ENCODE results near the gene NEIL1.
A peak's percentile ranks its signal among the peaks of the same experiment; 100 is the strongest.

DNA sequence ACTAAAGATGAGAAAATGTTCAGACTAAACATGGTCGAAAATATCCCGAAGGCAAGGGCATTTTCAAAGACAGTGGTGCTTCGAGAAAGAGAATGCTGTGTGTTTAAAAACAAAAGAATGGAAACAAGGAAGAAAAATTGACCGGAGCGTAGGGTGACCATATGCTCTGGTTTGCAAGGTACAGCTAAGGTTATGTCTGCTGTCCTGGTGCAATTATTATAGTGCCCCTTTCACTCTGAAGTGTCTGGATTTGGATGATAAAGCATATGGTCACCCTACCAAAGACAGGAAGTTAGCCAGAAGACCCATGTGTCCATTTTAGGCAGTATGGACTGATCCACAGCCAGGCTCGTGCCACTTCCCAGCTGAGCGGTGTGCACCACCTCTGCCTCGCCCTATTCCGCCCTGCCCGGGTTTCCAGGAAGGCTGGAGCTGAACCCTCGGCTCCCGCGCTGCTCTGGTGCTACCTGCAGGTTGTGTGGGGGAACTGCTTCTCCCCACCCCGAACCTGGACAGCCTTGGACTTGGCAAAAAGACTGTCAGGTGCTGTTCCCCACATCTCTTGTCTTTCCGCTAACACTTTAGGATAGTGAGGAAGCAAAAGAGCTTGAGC lies 39.0 kb upstream of the NEIL1 start:
- TF ChIP-seq SMAD4 (CRISPR knock-in tag; IDR thresholded peaks at IDR 0.05) (no peak), TCF7 (CRISPR knock-in tag; IDR thresholded peaks at IDR 0.05; ENCODE audit: low read depth) (no peak), JUN (CRISPR knock-in tag; IDR thresholded peaks at IDR 0.05) (no peak), ATF1 (CRISPR knock-in tag; IDR thresholded peaks at IDR 0.05) (no peak), NR2C2 (CRISPR knock-in tag; IDR thresholded peaks at IDR 0.05) (no peak), NR1H2 (CRISPR knock-in tag; IDR thresholded peaks at IDR 0.05) (no peak), SMAD3 (CRISPR knock-in tag; IDR thresholded peaks at IDR 0.05; ENCODE audit: borderline replicate concordance) (no peak), ZNF396 (CRISPR knock-in tag; IDR thresholded peaks at IDR 0.05; ENCODE audit: borderline replicate concordance) (no peak)
- TF ChIP-seq, protein P1, sequence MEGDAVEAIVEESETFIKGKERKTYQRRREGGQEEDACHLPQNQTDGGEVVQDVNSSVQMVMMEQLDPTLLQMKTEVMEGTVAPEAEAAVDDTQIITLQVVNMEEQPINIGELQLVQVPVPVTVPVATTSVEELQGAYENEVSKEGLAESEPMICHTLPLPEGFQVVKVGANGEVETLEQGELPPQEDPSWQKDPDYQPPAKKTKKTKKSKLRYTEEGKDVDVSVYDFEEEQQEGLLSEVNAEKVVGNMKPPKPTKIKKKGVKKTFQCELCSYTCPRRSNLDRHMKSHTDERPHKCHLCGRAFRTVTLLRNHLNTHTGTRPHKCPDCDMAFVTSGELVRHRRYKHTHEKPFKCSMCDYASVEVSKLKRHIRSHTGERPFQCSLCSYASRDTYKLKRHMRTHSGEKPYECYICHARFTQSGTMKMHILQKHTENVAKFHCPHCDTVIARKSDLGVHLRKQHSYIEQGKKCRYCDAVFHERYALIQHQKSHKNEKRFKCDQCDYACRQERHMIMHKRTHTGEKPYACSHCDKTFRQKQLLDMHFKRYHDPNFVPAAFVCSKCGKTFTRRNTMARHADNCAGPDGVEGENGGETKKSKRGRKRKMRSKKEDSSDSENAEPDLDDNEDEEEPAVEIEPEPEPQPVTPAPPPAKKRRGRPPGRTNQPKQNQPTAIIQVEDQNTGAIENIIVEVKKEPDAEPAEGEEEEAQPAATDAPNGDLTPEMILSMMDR (IDR thresholded peaks at IDR 0.05) = peak; percentile 65
- TF ChIP-seq, protein P2, sequence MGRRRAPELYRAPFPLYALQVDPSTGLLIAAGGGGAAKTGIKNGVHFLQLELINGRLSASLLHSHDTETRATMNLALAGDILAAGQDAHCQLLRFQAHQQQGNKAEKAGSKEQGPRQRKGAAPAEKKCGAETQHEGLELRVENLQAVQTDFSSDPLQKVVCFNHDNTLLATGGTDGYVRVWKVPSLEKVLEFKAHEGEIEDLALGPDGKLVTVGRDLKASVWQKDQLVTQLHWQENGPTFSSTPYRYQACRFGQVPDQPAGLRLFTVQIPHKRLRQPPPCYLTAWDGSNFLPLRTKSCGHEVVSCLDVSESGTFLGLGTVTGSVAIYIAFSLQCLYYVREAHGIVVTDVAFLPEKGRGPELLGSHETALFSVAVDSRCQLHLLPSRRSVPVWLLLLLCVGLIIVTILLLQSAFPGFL (CRISPR knock-in tag; IDR thresholded peaks at IDR 0.05; ENCODE audit: borderline replicate concordance) = no peak
- TF ChIP-seq, protein P3, sequence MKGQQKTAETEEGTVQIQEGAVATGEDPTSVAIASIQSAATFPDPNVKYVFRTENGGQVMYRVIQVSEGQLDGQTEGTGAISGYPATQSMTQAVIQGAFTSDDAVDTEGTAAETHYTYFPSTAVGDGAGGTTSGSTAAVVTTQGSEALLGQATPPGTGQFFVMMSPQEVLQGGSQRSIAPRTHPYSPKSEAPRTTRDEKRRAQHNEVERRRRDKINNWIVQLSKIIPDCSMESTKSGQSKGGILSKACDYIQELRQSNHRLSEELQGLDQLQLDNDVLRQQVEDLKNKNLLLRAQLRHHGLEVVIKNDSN (CRISPR knock-in tag; IDR thresholded peaks at IDR 0.05) = no peak
- TF ChIP-seq, protein P4, sequence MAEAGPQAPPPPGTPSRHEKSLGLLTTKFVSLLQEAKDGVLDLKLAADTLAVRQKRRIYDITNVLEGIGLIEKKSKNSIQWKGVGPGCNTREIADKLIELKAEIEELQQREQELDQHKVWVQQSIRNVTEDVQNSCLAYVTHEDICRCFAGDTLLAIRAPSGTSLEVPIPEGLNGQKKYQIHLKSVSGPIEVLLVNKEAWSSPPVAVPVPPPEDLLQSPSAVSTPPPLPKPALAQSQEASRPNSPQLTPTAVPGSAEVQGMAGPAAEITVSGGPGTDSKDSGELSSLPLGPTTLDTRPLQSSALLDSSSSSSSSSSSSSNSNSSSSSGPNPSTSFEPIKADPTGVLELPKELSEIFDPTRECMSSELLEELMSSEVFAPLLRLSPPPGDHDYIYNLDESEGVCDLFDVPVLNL (CRISPR knock-in tag; IDR thresholded peaks at IDR 0.05; ENCODE audit: borderline replicate concordance, low read depth) = no peak
- TF ChIP-seq, protein P5, sequence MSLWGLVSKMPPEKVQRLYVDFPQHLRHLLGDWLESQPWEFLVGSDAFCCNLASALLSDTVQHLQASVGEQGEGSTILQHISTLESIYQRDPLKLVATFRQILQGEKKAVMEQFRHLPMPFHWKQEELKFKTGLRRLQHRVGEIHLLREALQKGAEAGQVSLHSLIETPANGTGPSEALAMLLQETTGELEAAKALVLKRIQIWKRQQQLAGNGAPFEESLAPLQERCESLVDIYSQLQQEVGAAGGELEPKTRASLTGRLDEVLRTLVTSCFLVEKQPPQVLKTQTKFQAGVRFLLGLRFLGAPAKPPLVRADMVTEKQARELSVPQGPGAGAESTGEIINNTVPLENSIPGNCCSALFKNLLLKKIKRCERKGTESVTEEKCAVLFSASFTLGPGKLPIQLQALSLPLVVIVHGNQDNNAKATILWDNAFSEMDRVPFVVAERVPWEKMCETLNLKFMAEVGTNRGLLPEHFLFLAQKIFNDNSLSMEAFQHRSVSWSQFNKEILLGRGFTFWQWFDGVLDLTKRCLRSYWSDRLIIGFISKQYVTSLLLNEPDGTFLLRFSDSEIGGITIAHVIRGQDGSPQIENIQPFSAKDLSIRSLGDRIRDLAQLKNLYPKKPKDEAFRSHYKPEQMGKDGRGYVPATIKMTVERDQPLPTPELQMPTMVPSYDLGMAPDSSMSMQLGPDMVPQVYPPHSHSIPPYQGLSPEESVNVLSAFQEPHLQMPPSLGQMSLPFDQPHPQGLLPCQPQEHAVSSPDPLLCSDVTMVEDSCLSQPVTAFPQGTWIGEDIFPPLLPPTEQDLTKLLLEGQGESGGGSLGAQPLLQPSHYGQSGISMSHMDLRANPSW (CRISPR knock-in tag; conservative IDR thresholded peaks at IDR 0.05; ENCODE audit: low read depth) = no peak
